ENCODE data around the gene ABHD2. TPM values are rescaled to one million over a fixed set of nuclear protein-coding genes. Genes with fewer than 3 reads are reported as not detected.

The ABHD2 gene
- total RNA-seq, 2 experiments from 2014 or later, result 71.3 to 71.9 TPM

DNA sequence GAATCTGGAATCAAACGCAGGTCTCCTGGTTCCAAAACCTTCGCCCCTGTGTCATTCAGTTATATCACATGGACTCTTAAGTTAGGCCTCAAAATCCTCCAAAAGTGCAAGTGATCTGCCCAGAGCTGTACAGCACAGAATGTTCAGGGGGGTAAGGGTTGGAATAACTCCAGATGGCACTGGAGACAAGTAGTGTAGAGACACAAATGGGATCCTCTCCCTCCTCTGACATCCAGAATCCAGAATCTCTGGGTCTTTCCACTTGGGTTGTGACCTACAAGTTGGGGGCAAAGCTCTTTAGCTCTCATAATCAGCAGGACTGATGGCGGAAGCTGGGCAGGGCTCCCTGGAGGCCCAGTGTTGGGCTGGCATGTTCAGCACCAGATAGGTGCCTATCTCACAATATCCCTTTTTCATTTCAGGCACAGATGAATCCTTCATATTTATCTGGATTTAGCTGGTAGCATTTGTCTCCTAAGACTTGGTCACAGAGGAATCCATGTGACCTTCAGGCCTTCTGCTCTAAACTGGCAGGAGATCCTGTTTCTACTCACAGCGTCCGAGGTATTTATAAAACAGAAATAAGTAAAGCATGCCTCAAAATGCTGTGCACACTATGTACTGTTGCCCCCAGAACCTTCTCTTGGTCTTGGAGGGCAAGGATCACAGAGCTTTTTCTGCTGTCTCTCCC is 15.4 kb downstream of the ABHD2 start:
- H3K9me3 Mint-ChIP-seq (ENCODE audit: insufficient read depth), result no peaks in the 10 kb centered on the region
- H3K27ac Mint-ChIP-seq, result no peak overlapping the region
- H3K4me3 Mint-ChIP-seq, result no peak overlapping the region
- DNase-seq (no peak), ATAC-seq (no peak)
- CTCF ChIA-PET, result interaction anchor here (1.2 to 2.7 kb wide), 3 partner anchors 16 to 46 kb away, joined by 3 to 13 read pairs (median 3); partner anchors contain the start of gene ABHD2
- POLR2A ChIA-PET, result no interaction called here
- H3K27me3 Mint-ChIP-seq (ENCODE audit: low read depth), result no peaks in the 10 kb centered on the region
- H3K4me1 Mint-ChIP-seq (ENCODE audit: low read depth), result peaks cover 8% of the 10 kb centered on the region
- H3K36me3 Mint-ChIP-seq (ENCODE audit: low read depth), result peaks cover 9% of the 10 kb centered on the region

DNA sequence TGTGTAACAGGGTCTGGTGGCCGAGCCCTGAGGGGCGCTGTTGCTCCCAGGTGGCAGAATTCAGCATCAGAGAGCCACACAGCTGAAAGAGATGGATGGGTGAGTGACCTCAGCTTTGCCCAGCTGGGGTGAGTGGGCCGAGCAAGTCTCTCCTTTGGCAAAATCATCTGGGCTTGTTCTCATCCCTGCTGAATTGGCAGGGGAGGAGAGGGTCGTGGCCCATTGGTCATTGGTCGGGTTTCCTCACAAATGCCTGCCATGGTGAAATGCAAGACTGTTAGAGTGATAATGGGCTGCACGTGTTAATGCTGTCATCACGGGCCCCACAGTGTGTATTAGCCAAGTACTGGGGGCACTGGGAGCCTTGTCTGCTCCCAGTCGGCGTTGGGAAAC is 15.9 kb downstream of the ABHD2 start:
- CTCF ChIA-PET, result interaction anchor here (1.2 to 2.7 kb wide), 3 partner anchors 16 to 47 kb away, joined by 3 to 13 read pairs (median 3); partner anchors contain the start of gene ABHD2
- DNase-seq (no peak), ATAC-seq (no peak)
- no peak overlapping the region for H3K27ac Mint-ChIP-seq
- POLR2A ChIA-PET, result no interaction called here
- peaks cover 9% of the 10 kb centered on the region for H3K36me3 Mint-ChIP-seq (ENCODE audit: low read depth)
- peaks cover 8% of the 10 kb centered on the region for H3K4me1 Mint-ChIP-seq (ENCODE audit: low read depth)
- H3K27me3 Mint-ChIP-seq (ENCODE audit: low read depth), result no peaks in the 10 kb centered on the region
- H3K9me3 Mint-ChIP-seq (ENCODE audit: insufficient read depth), result no peaks in the 10 kb centered on the region
- H3K4me3 Mint-ChIP-seq, result no peak overlapping the region

DNA sequence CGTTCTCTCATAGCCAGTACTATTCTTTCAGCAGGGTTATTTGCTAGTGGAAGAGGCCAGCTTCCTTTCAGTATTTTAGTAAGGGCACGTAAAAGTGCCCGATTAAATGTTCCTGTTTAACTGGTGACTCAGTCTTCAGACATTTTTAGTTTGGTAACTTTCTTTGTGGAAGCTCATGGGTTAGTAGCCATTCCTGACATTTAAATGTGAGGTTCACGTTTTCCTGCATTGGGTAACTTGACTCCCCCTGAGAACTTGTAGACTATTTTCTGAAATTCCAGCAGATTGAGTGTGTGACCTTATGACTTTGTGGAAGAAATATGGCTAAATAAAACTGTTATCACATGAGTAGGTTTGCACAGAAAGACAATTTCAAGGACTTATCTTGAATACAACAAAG is 16.9 kb downstream of the ABHD2 start:
- ATAC-seq (no peak), DNase-seq (no peak)
- POLR2A ChIA-PET, result no interaction called here
- H3K27ac Mint-ChIP-seq, result no peak overlapping the region
- no peaks in the 10 kb centered on the region for H3K27me3 Mint-ChIP-seq (ENCODE audit: low read depth)
- H3K4me3 Mint-ChIP-seq, result no peak overlapping the region
- H3K36me3 Mint-ChIP-seq (ENCODE audit: low read depth), result peaks cover 6% of the 10 kb centered on the region
- CTCF ChIA-PET, result interaction anchor here (1.3 to 2.7 kb wide), 2 partner anchors 25 to 48 kb away, joined by 3 to 13 read pairs; no protein-coding TSS in a partner anchor
- peaks cover 8% of the 10 kb centered on the region for H3K4me1 Mint-ChIP-seq (ENCODE audit: low read depth)
- no peaks in the 10 kb centered on the region for H3K9me3 Mint-ChIP-seq (ENCODE audit: insufficient read depth)

DNA sequence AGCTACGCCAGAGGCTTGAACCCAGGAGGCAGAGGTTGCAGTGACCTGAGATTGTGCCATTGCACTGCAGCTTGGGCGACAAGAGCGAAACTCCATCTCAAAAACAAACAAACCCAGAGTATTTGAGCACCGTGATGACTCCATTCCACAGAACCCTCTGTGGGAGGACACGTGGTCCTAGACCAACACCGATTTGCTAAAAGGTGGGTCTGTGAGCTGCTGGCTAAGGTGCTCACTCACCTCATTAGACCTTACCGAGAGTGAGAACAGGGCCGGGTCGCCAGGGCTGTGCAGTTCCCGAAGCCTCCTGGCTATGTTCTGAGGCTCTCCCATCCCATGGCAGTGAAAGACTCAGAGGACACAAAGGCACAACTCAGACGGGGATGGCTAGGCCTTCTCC is 17.9 kb downstream of the ABHD2 start:
- no peaks in the 10 kb centered on the region for H3K27me3 Mint-ChIP-seq (ENCODE audit: low read depth)
- H3K4me3 Mint-ChIP-seq, result no peak overlapping the region
- peaks cover 6% of the 10 kb centered on the region for H3K36me3 Mint-ChIP-seq (ENCODE audit: low read depth)
- no peaks in the 10 kb centered on the region for H3K9me3 Mint-ChIP-seq (ENCODE audit: insufficient read depth)
- peaks cover 3% of the 10 kb centered on the region for H3K4me1 Mint-ChIP-seq (ENCODE audit: low read depth)
- DNase-seq (no peak), ATAC-seq (no peak)
- CTCF ChIA-PET, result no interaction called here
- H3K27ac Mint-ChIP-seq, result no peak overlapping the region
- POLR2A ChIA-PET, result no interaction called here

DNA sequence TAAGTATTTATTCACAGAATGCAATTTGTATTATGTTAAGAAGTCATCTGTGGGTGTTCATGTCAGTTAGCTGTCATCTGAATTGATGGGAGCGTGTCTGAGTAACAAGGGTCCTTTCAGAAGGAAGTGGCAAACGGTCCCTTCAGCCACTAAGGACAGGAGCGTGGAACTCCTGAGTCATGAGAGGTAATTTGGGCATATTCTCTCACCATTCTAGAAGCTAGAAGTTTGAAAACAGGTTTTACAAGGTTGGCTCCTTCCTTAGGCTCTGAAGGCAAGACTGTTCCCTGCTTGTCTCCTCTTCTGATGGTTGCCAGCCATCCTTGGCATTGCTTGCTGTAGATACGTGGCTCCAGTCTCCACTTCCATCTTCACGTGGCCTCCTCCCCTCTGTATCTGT is 19.7 kb downstream of the ABHD2 start:
- ATAC-seq, result no peak
- POLR2A ChIA-PET, result interaction anchor here (1.2 kb wide), 1 partner anchor 10 kb away, joined by 3 read pairs; no protein-coding TSS in a partner anchor

DNA sequence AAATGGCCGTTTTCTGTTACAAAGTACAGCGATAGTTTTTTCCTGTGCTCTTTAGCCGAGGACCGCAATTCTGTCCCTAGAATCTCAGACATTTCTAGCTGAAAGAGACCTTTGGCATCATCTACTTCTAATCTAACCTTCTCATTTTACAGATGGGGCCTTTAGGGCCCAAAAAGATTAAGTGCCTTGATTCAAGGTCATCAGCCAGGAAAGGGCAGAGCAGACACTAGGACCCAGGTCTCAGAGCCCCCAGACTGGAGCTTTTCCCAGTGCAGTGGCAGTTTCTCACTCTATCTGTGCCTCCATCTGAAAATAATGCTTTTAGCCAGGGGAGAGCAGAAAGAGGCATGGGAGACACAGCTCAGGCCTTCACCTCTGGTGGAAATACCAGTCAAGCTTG is 20.6 kb downstream of the ABHD2 start:
- no peak overlapping the region for H3K4me3 Mint-ChIP-seq
- ChIA-PET POLR2A (interaction anchor here (1.2 kb wide), 1 partner anchor 9 kb away, joined by 3 read pairs; no protein-coding TSS in a partner anchor), CTCF (interaction anchor here (1.1 to 1.5 kb wide), 2 partner anchors 12 to 18 kb away, joined by 4 read pairs; no protein-coding TSS in a partner anchor)
- no peaks in the 10 kb centered on the region for H3K9me3 Mint-ChIP-seq (ENCODE audit: insufficient read depth)
- H3K36me3 Mint-ChIP-seq (ENCODE audit: low read depth), result peaks cover 1% of the 10 kb centered on the region
- H3K27ac Mint-ChIP-seq, result no peak overlapping the region
- no peak for ATAC-seq
- no peak for DNase-seq
- peaks cover 11% of the 10 kb centered on the region for H3K4me1 Mint-ChIP-seq (ENCODE audit: low read depth)
- H3K27me3 Mint-ChIP-seq (ENCODE audit: low read depth), result no peaks in the 10 kb centered on the region

More for the DNA sequence above, 19.7 kb downstream of the ABHD2 start:
- DNase-seq, result no peak
- Mint-ChIP-seq H3K4me3 (no peak overlapping the region), H3K9me3 (ENCODE audit: insufficient read depth) (no peaks in the 10 kb centered on the region), H3K4me1 (ENCODE audit: low read depth) (peaks cover 7% of the 10 kb centered on the region), H3K27me3 (ENCODE audit: low read depth) (no peaks in the 10 kb centered on the region), H3K27ac (no peak overlapping the region), H3K36me3 (ENCODE audit: low read depth) (peaks cover 1% of the 10 kb centered on the region)
- CTCF ChIA-PET, result no interaction called here

DNA sequence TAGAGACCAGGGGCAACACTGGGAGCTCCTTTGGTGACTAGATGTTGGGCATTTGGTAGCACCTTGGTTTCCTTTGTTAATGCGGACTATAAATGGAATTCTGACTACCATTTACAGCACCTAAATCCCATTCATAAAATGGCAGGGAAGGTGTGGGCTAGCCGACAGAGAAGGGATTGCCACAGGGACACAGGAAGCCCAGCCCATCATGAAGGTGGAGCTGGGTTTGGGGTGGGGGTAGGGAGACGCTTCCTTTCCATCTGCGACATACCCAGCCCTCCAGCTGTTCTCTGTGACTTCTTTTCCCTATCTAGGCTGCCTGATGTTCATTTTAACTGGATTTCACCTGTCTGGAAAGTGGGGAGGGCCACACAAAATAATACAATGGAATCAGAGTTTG is 21.0 kb downstream of the ABHD2 start:
- peaks cover 1% of the 10 kb centered on the region for H3K36me3 Mint-ChIP-seq (ENCODE audit: low read depth)
- no peak for DNase-seq
- no peaks in the 10 kb centered on the region for H3K9me3 Mint-ChIP-seq (ENCODE audit: insufficient read depth)
- no peak overlapping the region for H3K4me3 Mint-ChIP-seq
- peaks cover 11% of the 10 kb centered on the region for H3K4me1 Mint-ChIP-seq (ENCODE audit: low read depth)
- POLR2A ChIA-PET, result no interaction called here
- ATAC-seq, result no peak
- H3K27ac Mint-ChIP-seq, result no peak overlapping the region
- no peaks in the 10 kb centered on the region for H3K27me3 Mint-ChIP-seq (ENCODE audit: low read depth)
- CTCF ChIA-PET, result interaction anchor here (1.1 to 1.5 kb wide), 2 partner anchors 13 to 18 kb away, joined by 4 read pairs; no protein-coding TSS in a partner anchor

DNA sequence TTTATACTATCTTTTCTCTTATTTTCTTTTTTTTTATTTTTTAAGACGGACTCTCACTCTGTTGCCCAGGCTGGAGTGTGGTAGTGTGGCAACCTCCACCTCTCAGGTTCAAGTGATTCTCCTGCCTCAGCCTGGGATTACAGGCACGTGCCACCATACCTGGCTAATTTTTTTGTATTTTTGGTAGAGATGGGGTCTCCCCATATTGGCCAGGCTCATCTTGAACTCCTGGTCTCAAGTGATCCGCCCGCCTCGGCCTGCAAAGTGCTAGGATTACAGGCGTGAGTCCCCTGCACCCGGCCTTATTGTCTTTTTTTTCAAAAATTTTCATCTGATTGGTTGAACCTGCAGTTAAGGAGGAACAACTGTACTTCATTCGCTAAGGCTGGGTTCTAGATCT is 21.8 kb downstream of the ABHD2 start:
- Mint-ChIP-seq H3K9me3 (ENCODE audit: insufficient read depth) (no peaks in the 10 kb centered on the region), H3K4me1 (ENCODE audit: low read depth) (peaks cover 11% of the 10 kb centered on the region), H3K27ac (no peak overlapping the region), H3K36me3 (ENCODE audit: low read depth) (peaks cover 7% of the 10 kb centered on the region), H3K4me3 (no peak overlapping the region), H3K27me3 (ENCODE audit: low read depth) (no peaks in the 10 kb centered on the region)
- no peak for DNase-seq
- ChIA-PET CTCF (interaction anchor here (1.1 to 1.9 kb wide), 2 partner anchors 19 to 206 kb away, joined by 3 to 8 read pairs; no protein-coding TSS in a partner anchor), POLR2A (no interaction called here)
- ATAC-seq, result no peak

DNA sequence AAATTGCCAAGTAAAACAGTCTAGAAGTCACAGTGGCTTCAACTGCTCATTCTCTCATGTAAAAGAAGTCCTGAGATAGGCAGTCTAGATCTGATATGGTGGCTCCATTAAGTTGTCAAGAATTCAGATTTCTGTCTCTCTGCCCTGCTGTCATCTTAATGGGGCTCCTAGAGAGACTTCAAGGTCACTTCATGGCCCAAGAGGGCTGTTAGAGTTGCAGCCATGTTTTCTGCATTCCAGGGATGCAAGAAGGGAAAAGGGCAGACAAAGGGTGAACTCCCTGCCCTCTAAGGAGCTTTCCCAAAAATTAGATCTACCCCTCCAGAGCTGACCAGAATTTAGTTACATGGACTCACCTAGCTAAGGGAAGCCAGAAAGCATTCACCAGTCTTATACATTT is 23.1 kb downstream of the ABHD2 start:
- Mint-ChIP-seq H3K36me3 (ENCODE audit: low read depth) (peaks cover 13% of the 10 kb centered on the region), H3K27ac (no peak overlapping the region), H3K9me3 (ENCODE audit: insufficient read depth) (no peaks in the 10 kb centered on the region), H3K4me3 (no peak overlapping the region), H3K4me1 (ENCODE audit: low read depth) (peaks cover 11% of the 10 kb centered on the region), H3K27me3 (ENCODE audit: low read depth) (no peaks in the 10 kb centered on the region)
- ATAC-seq, result no peak
- POLR2A ChIA-PET, result interaction anchor here (1.4 kb wide), 1 partner anchor 23 kb away, joined by 4 read pairs; the partner anchor contains the start of gene ABHD2
- CTCF ChIA-PET, result interaction anchor here (1.1 to 1.9 kb wide), 4 partner anchors 13 to 66 kb away, joined by 4 to 8 read pairs (median 4); no protein-coding TSS in a partner anchor
- DNase-seq, result no peak

DNA sequence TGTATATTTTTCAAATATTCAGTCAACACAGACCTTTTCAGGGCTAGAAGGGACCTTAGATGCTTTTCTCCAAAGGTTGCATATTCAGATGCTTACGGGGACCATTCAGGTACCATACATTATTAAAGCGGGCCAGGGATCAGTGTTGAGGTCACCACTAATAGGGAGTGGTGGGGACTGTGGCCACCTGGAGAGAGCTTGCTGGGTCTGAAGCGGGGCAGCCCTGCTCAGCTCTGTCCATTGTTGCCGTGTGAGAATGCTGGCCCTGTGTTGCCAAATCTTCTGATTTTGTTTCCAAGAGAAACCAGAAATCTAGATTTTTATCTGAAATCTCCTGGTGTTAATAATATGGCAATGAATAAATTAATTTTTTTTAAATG is 23.7 kb downstream of the ABHD2 start:
- ATAC-seq (no peak), DNase-seq (no peak)
- peaks cover 19% of the 10 kb centered on the region for H3K36me3 Mint-ChIP-seq (ENCODE audit: low read depth)
- peaks cover 11% of the 10 kb centered on the region for H3K4me1 Mint-ChIP-seq (ENCODE audit: low read depth)
- H3K27ac Mint-ChIP-seq, result no peak overlapping the region
- ChIA-PET CTCF (interaction anchor here (1.2 to 1.9 kb wide), 6 partner anchors 12 to 60 kb away, joined by 4 to 9 read pairs (median 6); no protein-coding TSS in a partner anchor), POLR2A (interaction anchor here (0.9 to 1.4 kb wide), 2 partner anchors 19 to 24 kb away, joined by 3 to 4 read pairs; partner anchors contain the start of gene ABHD2)
- H3K4me3 Mint-ChIP-seq, result no peak overlapping the region
- H3K27me3 Mint-ChIP-seq (ENCODE audit: low read depth), result no peaks in the 10 kb centered on the region
- no peaks in the 10 kb centered on the region for H3K9me3 Mint-ChIP-seq (ENCODE audit: insufficient read depth)

DNA sequence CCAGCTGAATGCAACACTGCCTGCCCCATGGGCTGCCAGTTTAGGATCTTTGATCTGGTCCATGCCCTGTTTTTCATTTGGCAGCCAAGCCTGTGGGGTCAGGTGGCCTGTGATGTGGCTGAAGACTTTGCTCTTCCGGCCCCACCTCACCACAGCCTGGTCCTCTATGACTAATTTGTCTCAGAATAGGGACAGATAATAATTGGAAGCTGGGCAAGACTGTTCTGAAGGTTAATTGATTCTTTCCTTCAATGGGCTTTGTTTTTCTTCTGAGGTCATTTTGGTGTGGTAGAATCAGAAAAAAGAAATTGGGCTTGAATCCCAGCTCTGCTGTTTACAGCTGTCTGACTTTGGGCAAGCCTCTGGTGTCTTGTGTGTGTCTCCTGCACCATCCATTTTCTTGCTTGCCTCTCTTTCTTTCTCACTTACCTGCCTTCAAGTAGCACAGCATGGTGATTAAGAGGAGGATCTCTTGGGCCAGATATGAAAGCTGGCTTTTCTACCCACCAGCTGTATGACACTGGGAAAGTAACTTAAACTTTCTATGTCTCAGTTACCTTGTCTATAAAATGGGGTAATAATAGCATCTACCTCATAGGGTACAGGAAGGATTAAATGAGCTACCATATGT is 24.2 kb downstream of the ABHD2 start:
- ChIA-PET POLR2A (interaction anchor here (0.9 to 1.4 kb wide), 2 partner anchors 20 to 24 kb away, joined by 3 to 4 read pairs; partner anchors contain the start of gene ABHD2), CTCF (interaction anchor here (0.6 to 1.5 kb wide), 7 partner anchors 12 to 65 kb away, joined by 3 to 9 read pairs (median 4); no protein-coding TSS in a partner anchor)
- peaks cover 11% of the 10 kb centered on the region for H3K4me1 Mint-ChIP-seq (ENCODE audit: low read depth)
- no peak overlapping the region for H3K4me3 Mint-ChIP-seq
- H3K27me3 Mint-ChIP-seq (ENCODE audit: low read depth), result no peaks in the 10 kb centered on the region
- peak overlapping the region; percentile 20 for H3K27ac Mint-ChIP-seq
- peak; percentile 42 for ATAC-seq
- H3K9me3 Mint-ChIP-seq (ENCODE audit: insufficient read depth), result no peaks in the 10 kb centered on the region
- peaks cover 21% of the 10 kb centered on the region for H3K36me3 Mint-ChIP-seq (ENCODE audit: low read depth)
- DNase-seq, result no peak
